Endothelial cell (in vitro differentiated cells): Measurements from ENCODE around the gene C3AR1. TPM values are rescaled to one million over a fixed set of nuclear protein-coding genes. Genes with fewer than 3 reads are reported as not detected.

Experiments used
- DNase-seq: peaks from one replicate; pipeline ENCODE4 v3.0.0; 2021; ENCODE audit warnings: low spot score
- H3K27ac Mint-ChIP-seq: one replicate; pipeline ENCODE4 v1.8.0; 2021; ENCODE audit warnings: mixed read lengths, inconsistent platforms; ENCODE audit not compliant: unreplicated experiment
- H3K27me3 Mint-ChIP-seq: one replicate; pipeline ENCODE4 v1.8.0; 2021; ENCODE audit warnings: mild to moderate bottlenecking, moderate library complexity, mixed read lengths, inconsistent platforms; ENCODE audit not compliant: unreplicated experiment
- H3K36me3 Mint-ChIP-seq: one replicate; pipeline ENCODE4 v1.8.0; 2021; ENCODE audit warnings: mild to moderate bottlenecking, low read depth, mixed read lengths, inconsistent platforms; ENCODE audit not compliant: unreplicated experiment
- H3K4me1 Mint-ChIP-seq: one replicate; pipeline ENCODE4 v1.8.0; 2021; ENCODE audit warnings: mild to moderate bottlenecking, mixed read lengths, inconsistent platforms; ENCODE audit not compliant: unreplicated experiment
- H3K4me3 Mint-ChIP-seq: one replicate; pipeline ENCODE4 v1.8.0; 2021; ENCODE audit warnings: mild to moderate bottlenecking, mixed read lengths, inconsistent platforms; ENCODE audit not compliant: unreplicated experiment
- H3K9me3 Mint-ChIP-seq: one replicate; pipeline ENCODE4 v1.8.0; 2021; ENCODE audit warnings: mixed read lengths, inconsistent platforms; ENCODE audit not compliant: unreplicated experiment
- total RNA-seq: library from RNA; stranded (reverse); fragmentation: NEBNext Ultra II Directional; extraction: Animal tissue kit (Norgen Biotek cat#: 25700); gene quantifications from one replicate; pipeline ENCODE4 v1.2.1, GENCODE V29; 2021; ENCODE audit not compliant: unreplicated experiment
- TF ChIP-seq, protein P1 (sequence below): fragments of 200-600 bp; sonication (generic); IDR thresholded peaks from one replicate; pipeline ENCODE4 v1.5.0; 2021; ENCODE audit warnings: antibody characterized with exemption; ENCODE audit not compliant: unreplicated experiment

C3AR1 gene
- total RNA-seq, 1 donor from 2014 or later: 0.49 TPM

DNA sequence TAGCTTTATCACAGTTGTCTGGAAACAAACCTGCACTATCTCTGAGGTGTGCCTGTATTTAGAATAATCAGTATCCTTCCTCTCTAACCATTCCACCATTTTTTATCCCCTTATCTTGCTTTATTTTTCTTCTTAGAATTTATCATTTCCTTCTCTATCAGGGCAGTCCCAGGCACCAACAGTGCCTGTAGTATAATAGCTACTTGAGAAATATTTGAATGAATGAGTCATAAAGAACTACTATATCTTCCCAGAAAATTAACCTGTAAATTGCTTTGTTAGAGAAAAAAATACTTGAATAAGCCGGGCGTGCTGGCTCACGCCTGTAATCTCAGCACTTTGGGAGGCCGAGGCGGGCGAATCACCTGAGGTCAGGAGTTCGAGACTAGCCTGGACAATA lies 54.8 kb downstream of the C3AR1 start:
- DNase-seq: no peak
- H3K36me3 Mint-ChIP-seq: no peaks in the 10 kb centered on the region
- no peaks in the 10 kb centered on the region for H3K27me3 Mint-ChIP-seq
- no peaks in the 10 kb centered on the region for H3K4me1 Mint-ChIP-seq
- H3K9me3 Mint-ChIP-seq: no peaks in the 10 kb centered on the region
- TF ChIP-seq, protein P1, sequence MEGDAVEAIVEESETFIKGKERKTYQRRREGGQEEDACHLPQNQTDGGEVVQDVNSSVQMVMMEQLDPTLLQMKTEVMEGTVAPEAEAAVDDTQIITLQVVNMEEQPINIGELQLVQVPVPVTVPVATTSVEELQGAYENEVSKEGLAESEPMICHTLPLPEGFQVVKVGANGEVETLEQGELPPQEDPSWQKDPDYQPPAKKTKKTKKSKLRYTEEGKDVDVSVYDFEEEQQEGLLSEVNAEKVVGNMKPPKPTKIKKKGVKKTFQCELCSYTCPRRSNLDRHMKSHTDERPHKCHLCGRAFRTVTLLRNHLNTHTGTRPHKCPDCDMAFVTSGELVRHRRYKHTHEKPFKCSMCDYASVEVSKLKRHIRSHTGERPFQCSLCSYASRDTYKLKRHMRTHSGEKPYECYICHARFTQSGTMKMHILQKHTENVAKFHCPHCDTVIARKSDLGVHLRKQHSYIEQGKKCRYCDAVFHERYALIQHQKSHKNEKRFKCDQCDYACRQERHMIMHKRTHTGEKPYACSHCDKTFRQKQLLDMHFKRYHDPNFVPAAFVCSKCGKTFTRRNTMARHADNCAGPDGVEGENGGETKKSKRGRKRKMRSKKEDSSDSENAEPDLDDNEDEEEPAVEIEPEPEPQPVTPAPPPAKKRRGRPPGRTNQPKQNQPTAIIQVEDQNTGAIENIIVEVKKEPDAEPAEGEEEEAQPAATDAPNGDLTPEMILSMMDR: no peak
- H3K27ac Mint-ChIP-seq: no peak overlapping the region
- H3K4me3 Mint-ChIP-seq: no peak overlapping the region

Other genes starting within 250 kb of the C3AR1 start
- gene SLC2A14, start 193.4 kb downstream of the C3AR1 start, total RNA-seq: 0.64 TPM
- gene SLC2A3, start 130.2 kb downstream of the C3AR1 start, total RNA-seq: 562 TPM
- gene FOXJ2, start 33.6 kb downstream of the C3AR1 start, total RNA-seq: 42.7 TPM
- gene NECAP1, start 15.9 kb upstream of the C3AR1 start, total RNA-seq: 21.7 TPM
- gene CLEC4A, start 57.3 kb upstream of the C3AR1 start, total RNA-seq: 0.82 TPM
- gene ZNF705A, start 90.7 kb upstream of the C3AR1 start, total RNA-seq: not detected
- not detected for gene FAM90A1, start 161.3 kb upstream of the C3AR1 start, total RNA-seq